ENCODE data around the gene NOG. TPM values are rescaled to one million over a fixed set of nuclear protein-coding genes. Genes with fewer than 3 reads are reported as not detected.

Gene NOG
- total RNA-seq, 2 experiments from 2014 or later: 2.4 to 2.6 TPM

DNA sequence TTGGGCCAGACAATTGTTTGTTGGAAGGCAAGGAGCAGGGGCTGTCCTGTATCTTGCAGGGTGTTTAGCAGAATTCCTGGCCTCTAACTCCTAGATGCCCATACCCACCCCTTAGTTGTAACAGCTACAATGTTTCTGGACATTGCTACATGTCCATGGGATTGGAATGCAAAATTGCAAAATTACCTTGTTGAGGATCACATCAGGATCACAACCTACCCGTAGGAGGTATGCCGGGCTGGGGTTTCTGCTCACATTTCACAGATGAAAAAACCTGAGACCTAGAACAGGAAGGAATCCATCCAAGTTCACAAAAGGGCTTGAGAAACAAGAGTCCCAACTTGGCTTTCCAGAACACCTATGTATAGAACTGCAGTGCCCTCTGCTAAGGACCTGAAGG lies 22.7 kb downstream of the NOG start:
- Mint-ChIP-seq H3K36me3 (ENCODE audit: low read depth) (no peaks in the 10 kb centered on the region), H3K4me3 (no peak overlapping the region), H3K27ac (no peak overlapping the region), H3K27me3 (ENCODE audit: low read depth) (no peaks in the 10 kb centered on the region), H3K4me1 (ENCODE audit: low read depth) (peaks cover 5% of the 10 kb centered on the region), H3K9me3 (no peaks in the 10 kb centered on the region)
- intact Hi-C loops (cut with micrococcal nuclease): no loop called here
- CTCF ChIA-PET: no interaction called here
- DNase-seq: no peak

DNA sequence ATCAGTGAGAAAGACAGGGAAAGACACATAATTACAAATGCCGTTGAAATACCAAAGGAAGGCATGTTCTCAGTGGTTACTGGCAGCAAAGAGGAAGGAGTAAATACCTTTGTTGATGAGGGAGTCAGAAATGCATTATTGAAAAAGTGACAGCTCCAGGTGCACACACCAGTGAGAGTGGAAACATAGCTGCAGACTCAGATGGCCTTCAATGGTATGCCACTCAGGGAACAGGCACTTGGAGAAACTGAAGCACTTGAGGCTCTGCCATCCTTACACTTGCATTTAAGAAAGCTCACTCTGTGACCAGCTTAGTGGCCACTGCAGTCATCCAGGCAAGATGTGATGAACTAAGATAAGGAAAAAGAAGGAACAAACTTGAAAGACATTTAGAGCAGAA lies 29.9 kb downstream of the NOG start:
- Mint-ChIP-seq H3K36me3 (ENCODE audit: low read depth) (no peaks in the 10 kb centered on the region), H3K4me1 (ENCODE audit: low read depth) (peaks cover 4% of the 10 kb centered on the region), H3K27me3 (ENCODE audit: low read depth) (no peaks in the 10 kb centered on the region), H3K27ac (no peak overlapping the region), H3K9me3 (no peaks in the 10 kb centered on the region), H3K4me3 (no peak overlapping the region)
- CTCF ChIA-PET: interaction anchor here (0.7 to 1.7 kb wide), 6 partner anchors 30 to 1279 kb away, joined by 3 to 4 read pairs (median 3); partner anchors contain the start of gene NOG
- no peak for DNase-seq
- intact Hi-C loops (cut with micrococcal nuclease): no loop called here

DNA sequence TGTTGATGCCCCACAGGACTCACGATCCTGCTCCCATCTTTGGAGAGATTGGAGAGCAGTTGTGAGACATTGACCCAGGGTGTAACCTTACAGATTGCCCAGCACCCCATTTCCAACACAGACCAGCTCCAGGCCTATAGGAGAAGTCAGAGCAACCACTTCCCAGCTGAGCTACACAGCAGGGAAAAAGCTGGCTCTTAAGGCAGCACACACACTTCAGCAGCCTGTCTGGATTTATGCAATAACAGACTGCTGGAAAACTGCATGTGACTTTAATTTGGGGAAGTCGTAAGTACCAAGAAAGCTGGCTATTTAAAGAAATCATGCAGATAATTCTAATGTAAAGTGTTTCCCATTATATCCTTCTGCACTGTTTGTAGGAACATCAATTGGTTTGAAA lies 30.8 kb downstream of the NOG start:
- H3K4me3 Mint-ChIP-seq: no peak overlapping the region
- intact Hi-C loops (cut with micrococcal nuclease): no loop called here
- DNase-seq: no peak
- CTCF ChIA-PET: interaction anchor here (0.8 to 1.7 kb wide), 3 partner anchors 31 to 91 kb away, joined by 3 to 5 read pairs (median 4); partner anchors contain the start of gene NOG
- H3K27me3 Mint-ChIP-seq (ENCODE audit: low read depth): no peaks in the 10 kb centered on the region
- no peak overlapping the region for H3K27ac Mint-ChIP-seq
- peaks cover 4% of the 10 kb centered on the region for H3K4me1 Mint-ChIP-seq (ENCODE audit: low read depth)
- H3K36me3 Mint-ChIP-seq (ENCODE audit: low read depth): no peaks in the 10 kb centered on the region
- H3K9me3 Mint-ChIP-seq: no peaks in the 10 kb centered on the region

DNA sequence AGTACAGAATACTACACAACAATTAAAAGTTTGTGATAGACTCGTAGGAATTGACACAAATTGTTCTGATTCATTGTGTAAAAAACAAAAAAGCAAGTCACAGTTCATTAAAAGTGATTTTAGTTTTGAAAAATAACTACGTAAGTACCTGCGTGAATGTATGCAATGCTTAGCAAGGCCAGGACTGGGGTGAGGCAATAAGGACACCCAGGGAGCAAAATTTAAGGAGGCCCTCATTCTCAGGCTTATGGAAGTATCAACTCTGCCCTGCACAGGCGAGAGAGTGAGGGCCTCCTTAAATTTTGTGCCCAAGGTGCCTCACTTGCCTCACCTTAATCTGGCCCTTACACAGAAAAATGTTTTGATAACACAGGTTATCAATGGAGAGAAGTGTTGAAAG lies 31.4 kb downstream of the NOG start:
- H3K9me3 Mint-ChIP-seq: no peaks in the 10 kb centered on the region
- intact Hi-C loops (cut with micrococcal nuclease): no loop called here
- no peaks in the 10 kb centered on the region for H3K27me3 Mint-ChIP-seq (ENCODE audit: low read depth)
- H3K4me3 Mint-ChIP-seq: no peak overlapping the region
- CTCF ChIA-PET: interaction anchor here (1.0 to 1.7 kb wide), 3 partner anchors 33 to 156 kb away, joined by 3 to 5 read pairs (median 4); no protein-coding TSS in a partner anchor
- peaks cover 4% of the 10 kb centered on the region for H3K4me1 Mint-ChIP-seq (ENCODE audit: low read depth)
- no peak for DNase-seq
- H3K27ac Mint-ChIP-seq: no peak overlapping the region
- H3K36me3 Mint-ChIP-seq (ENCODE audit: low read depth): no peaks in the 10 kb centered on the region

DNA sequence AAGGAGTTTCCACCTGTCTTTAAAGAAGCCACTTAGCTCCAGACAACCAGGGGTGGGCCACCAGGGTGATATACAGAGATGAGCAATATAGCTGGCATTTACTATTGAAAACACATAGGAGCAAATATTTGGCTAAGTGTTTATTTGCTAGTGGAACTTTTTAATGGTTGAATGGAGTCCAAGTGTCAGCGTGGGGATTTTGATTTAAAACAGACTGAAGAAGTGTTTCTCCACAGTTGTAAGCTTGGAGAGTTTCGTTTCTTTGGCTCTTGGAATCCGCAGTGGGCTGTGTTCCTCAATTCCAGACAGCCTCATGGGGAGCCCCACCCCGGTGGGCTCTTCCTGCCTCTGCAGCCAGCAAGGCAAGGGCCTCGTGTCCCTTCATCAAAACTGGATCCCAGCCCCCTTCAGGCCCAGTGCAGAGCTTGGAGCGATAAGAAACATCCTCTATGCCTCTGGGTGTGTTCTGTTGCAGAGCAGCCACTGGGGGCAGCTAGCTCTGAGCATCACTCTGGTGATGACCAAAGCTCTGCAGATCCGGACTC lies 36.1 kb downstream of the NOG start:
- Mint-ChIP-seq H3K4me1 (ENCODE audit: low read depth) (peaks cover 4% of the 10 kb centered on the region), H3K36me3 (ENCODE audit: low read depth) (no peaks in the 10 kb centered on the region), H3K27ac (no peak overlapping the region), H3K9me3 (no peaks in the 10 kb centered on the region), H3K4me3 (no peak overlapping the region), H3K27me3 (ENCODE audit: low read depth) (no peaks in the 10 kb centered on the region)
- CTCF ChIA-PET: interaction anchor here (0.7 to 1.7 kb wide), 8 partner anchors 8 to 86 kb away, joined by 3 to 6 read pairs (median 4); partner anchors contain the start of gene NOG
- intact Hi-C loops (cut with micrococcal nuclease): no loop called here
- peak; percentile 21 for DNase-seq

DNA sequence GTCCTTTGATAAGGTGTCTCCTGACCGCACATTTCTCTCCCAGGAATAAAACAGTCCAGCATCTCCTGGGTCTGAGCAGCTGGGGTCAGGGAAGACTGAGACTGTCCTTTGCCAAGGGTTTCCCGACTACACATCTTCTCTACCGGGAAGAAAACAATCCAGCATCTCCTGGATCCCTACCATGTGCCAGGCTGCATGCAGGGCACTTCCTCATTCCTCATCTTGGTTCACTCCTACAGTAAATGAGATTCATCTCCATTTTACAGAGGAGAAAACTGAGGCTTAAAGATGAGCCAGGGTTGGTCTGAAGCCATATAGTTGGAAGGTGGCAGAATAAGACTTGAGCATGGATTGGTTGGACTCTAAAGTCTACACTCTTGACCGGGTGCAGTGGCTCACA lies 36.7 kb downstream of the NOG start:
- no peak overlapping the region for H3K4me3 Mint-ChIP-seq
- H3K36me3 Mint-ChIP-seq (ENCODE audit: low read depth): no peaks in the 10 kb centered on the region
- CTCF ChIA-PET: interaction anchor here (0.9 to 1.7 kb wide), 7 partner anchors 8 to 85 kb away, joined by 3 to 6 read pairs (median 4); no protein-coding TSS in a partner anchor
- no peak for DNase-seq
- intact Hi-C loops (cut with micrococcal nuclease): no loop called here
- H3K4me1 Mint-ChIP-seq (ENCODE audit: low read depth): peaks cover 4% of the 10 kb centered on the region
- H3K9me3 Mint-ChIP-seq: no peaks in the 10 kb centered on the region
- H3K27me3 Mint-ChIP-seq (ENCODE audit: low read depth): no peaks in the 10 kb centered on the region
- H3K27ac Mint-ChIP-seq: no peak overlapping the region

DNA sequence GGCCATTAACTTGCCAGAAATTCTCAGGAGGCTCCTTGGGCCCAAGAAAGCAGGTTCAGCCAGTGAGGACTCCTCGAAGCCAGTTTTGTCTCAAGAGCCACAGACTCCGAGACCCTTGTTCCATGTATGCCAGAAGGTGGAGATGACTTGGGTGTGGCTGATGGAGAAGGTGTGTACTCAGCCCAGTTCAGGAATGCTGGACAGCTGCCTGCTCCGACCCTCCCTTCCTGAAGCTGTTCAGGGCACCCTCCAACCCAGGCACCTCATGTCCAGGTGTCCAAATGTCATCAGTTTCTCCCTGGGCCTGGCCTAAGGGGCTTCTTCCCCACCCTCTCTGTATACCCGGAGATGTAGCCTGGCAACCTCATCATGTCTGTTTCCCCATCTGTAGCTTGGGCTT lies 40.2 kb downstream of the NOG start:
- no peaks in the 10 kb centered on the region for H3K27me3 Mint-ChIP-seq (ENCODE audit: low read depth)
- no peaks in the 10 kb centered on the region for H3K9me3 Mint-ChIP-seq
- H3K4me1 Mint-ChIP-seq (ENCODE audit: low read depth): peaks cover 4% of the 10 kb centered on the region
- intact Hi-C loops (cut with micrococcal nuclease): no loop called here
- no peaks in the 10 kb centered on the region for H3K36me3 Mint-ChIP-seq (ENCODE audit: low read depth)
- H3K27ac Mint-ChIP-seq: no peak overlapping the region
- DNase-seq: no peak
- CTCF ChIA-PET: no interaction called here
- no peak overlapping the region for H3K4me3 Mint-ChIP-seq

DNA sequence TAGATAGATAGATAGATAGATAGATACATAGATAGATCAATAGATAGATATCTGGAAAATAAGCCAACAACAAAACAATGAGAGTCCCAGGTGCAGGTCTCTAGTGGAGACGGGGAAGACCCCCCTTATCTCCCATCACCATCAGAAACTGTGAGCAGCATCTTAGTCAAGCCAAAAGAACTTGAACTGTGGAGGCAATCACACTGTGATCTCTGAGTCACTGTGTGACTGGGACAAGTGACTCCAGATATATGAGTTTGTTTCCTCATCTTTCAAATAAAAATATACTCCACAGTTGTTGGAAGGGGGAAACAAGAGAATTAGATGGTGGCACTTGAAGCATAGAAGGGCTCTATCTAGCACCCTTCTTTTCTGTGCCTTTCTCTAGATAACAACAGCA lies 42.1 kb downstream of the NOG start:
- intact Hi-C loops (cut with micrococcal nuclease): no loop called here

DNA sequence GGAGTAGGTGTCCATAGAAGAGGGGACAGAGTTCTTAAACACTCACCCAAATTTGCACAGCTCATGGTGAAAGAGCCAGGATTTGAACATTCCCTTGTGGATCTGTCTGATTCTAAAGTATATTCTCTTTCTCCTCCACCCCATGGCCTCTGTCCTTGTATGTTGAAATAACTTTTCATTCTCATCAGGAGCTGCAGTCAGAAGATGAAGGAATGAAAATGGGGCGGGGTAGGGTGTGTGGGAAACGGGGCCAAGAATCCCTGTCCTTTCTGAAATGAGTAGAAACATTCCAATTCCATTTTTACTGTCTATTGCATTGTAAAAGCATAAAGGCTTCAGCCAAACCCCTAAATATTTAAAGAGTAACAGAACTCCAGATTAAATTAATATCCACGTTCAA lies 42.8 kb downstream of the NOG start:
- intact Hi-C loops (cut with micrococcal nuclease): no loop called here
- Mint-ChIP-seq H3K36me3 (ENCODE audit: low read depth) (no peaks in the 10 kb centered on the region), H3K4me3 (no peak overlapping the region), H3K9me3 (no peaks in the 10 kb centered on the region), H3K27me3 (ENCODE audit: low read depth) (no peaks in the 10 kb centered on the region), H3K27ac (no peak overlapping the region), H3K4me1 (ENCODE audit: low read depth) (peaks cover 11% of the 10 kb centered on the region)
- no peak for DNase-seq
- CTCF ChIA-PET: interaction anchor here (0.8 to 1.4 kb wide), 3 partner anchors 17 to 136 kb away, joined by 3 to 4 read pairs (median 4); no protein-coding TSS in a partner anchor

More for the DNA sequence above, 42.1 kb downstream of the NOG start:
- no peak overlapping the region for H3K27ac Mint-ChIP-seq
- no peak for DNase-seq
- CTCF ChIA-PET: interaction anchor here (1.4 kb wide), 1 partner anchor 136 kb away, joined by 4 read pairs; no protein-coding TSS in a partner anchor
- no peaks in the 10 kb centered on the region for H3K27me3 Mint-ChIP-seq (ENCODE audit: low read depth)
- no peaks in the 10 kb centered on the region for H3K9me3 Mint-ChIP-seq
- H3K36me3 Mint-ChIP-seq (ENCODE audit: low read depth): no peaks in the 10 kb centered on the region
- H3K4me1 Mint-ChIP-seq (ENCODE audit: low read depth): peaks cover 11% of the 10 kb centered on the region
- H3K4me3 Mint-ChIP-seq: no peak overlapping the region

DNA sequence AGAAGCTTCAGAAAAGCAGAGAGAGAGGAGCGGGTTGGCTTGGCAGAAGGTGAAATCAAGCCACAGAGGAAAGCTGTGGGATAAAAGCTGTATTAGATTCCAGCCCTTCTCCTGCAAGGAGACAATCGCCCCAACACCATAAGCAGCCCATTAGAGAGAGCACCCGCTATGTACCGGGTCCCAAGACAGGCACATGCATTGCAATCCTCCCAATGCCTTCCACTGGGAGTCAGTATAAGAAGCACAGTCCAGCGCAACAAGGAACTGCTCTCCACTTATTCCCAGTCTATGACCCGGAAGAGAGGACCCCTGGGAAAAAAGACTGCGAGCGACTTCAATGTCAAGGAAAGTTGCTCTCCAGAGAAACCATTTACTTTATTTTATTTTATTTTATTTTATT lies 43.8 kb downstream of the NOG start:
- H3K9me3 Mint-ChIP-seq: no peaks in the 10 kb centered on the region
- no peaks in the 10 kb centered on the region for H3K36me3 Mint-ChIP-seq (ENCODE audit: low read depth)
- no peak overlapping the region for H3K27ac Mint-ChIP-seq
- H3K4me1 Mint-ChIP-seq (ENCODE audit: low read depth): peaks cover 11% of the 10 kb centered on the region
- CTCF ChIA-PET: interaction anchor here (0.9 to 1.4 kb wide), 5 partner anchors 8 to 137 kb away, joined by 3 to 4 read pairs (median 4); no protein-coding TSS in a partner anchor
- no peak for DNase-seq
- intact Hi-C loops (cut with micrococcal nuclease): no loop called here
- H3K4me3 Mint-ChIP-seq: no peak overlapping the region
- no peaks in the 10 kb centered on the region for H3K27me3 Mint-ChIP-seq (ENCODE audit: low read depth)

DNA sequence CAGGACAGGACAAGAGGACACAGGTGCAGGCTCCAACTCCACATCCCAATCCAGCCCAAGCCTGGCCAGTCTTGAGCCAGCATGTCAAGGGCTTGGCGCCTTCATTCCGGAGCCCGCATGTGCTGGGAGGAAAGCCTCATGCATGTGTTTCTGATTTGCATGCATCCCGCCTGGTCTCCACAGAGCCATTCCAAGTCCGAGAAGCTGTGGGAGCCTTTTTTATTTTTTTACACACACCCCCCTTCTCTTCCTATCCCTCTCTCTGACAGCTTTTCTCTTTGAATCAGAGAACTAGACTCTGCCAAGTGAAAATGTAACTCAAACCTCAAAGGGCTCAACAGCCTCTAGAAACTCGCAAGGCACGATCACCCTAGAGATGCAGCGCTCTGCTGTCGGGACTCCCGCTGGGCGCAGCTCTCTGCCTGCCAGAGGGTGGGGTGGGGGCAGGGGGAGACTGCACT lies 45.1 kb downstream of the NOG start:
- Mint-ChIP-seq H3K4me3 (no peak overlapping the region), H3K36me3 (ENCODE audit: low read depth) (no peaks in the 10 kb centered on the region), H3K9me3 (no peaks in the 10 kb centered on the region), H3K27ac (no peak overlapping the region), H3K4me1 (ENCODE audit: low read depth) (peaks cover 11% of the 10 kb centered on the region), H3K27me3 (ENCODE audit: low read depth) (no peaks in the 10 kb centered on the region)
- CTCF ChIA-PET: interaction anchor here (1.0 to 1.4 kb wide), 5 partner anchors 9 to 139 kb away, joined by 3 to 4 read pairs (median 4); partner anchors contain the start of gene NOG
- no peak for DNase-seq
- intact Hi-C loops (cut with micrococcal nuclease): no loop called here

DNA sequence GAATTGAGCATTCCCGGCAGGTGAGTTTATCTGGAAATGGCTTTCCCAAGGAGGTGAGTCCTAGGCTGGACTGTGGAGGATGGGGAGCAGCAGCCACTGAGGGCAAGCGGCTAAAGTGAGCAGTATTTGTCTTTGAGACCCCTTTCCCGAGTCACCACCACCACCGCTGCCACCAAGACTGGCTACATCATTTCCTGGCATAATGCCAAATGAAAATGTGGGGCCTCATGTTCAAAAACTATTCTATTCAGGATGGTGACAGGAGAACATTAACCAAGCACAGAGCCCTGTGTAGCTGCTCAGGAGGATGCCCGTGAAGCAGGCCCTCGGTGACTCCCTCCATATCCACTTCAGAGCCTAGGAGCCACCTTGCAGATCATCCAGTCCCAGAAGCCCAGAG lies 46.0 kb downstream of the NOG start:
- Mint-ChIP-seq H3K9me3 (no peaks in the 10 kb centered on the region), H3K36me3 (ENCODE audit: low read depth) (no peaks in the 10 kb centered on the region), H3K4me1 (ENCODE audit: low read depth) (peaks cover 11% of the 10 kb centered on the region), H3K27ac (no peak overlapping the region), H3K27me3 (ENCODE audit: low read depth) (no peaks in the 10 kb centered on the region), H3K4me3 (no peak overlapping the region)
- intact Hi-C loops (cut with micrococcal nuclease): no loop called here
- CTCF ChIA-PET: interaction anchor here (1.3 to 2.5 kb wide), 3 partner anchors 14 to 77 kb away, joined by 3 to 9 read pairs (median 3); no protein-coding TSS in a partner anchor
- DNase-seq: no peak

DNA sequence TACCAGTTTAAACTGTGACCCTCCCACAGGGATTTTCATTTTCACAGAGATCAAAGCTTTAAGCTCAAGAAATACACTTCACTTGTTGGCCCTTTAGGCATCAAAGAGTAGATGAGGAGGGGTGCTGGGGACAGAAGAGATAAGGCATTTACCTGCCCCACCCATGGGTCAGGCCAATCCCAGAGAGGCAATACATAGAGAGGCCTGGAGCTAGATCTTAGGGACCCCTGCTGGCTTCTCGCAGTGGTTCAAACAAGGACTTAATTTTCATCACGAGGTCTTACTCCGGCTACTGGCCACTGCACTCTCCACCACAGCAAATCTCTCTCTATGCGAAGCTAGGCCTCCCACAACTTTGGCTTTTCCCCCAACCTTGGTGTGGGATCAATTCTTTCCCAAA lies 46.6 kb downstream of the NOG start:
- Mint-ChIP-seq H3K27ac (no peak overlapping the region), H3K27me3 (ENCODE audit: low read depth) (no peaks in the 10 kb centered on the region), H3K9me3 (no peaks in the 10 kb centered on the region), H3K4me3 (no peak overlapping the region), H3K4me1 (ENCODE audit: low read depth) (peaks cover 11% of the 10 kb centered on the region), H3K36me3 (ENCODE audit: low read depth) (no peaks in the 10 kb centered on the region)
- intact Hi-C loops (cut with micrococcal nuclease): no loop called here
- no peak for DNase-seq
- CTCF ChIA-PET: interaction anchor here (0.9 to 2.5 kb wide), 5 partner anchors 13 to 76 kb away, joined by 3 to 9 read pairs (median 3); partner anchors contain the start of gene NOG

All from activated naive CD4-positive, alpha-beta T cell treated with anti-CD3 and anti-CD28 coated beads for 36 hours (primary cell).